Mesenteric fat pad (tissue), 1 donor: ENCODE results near the gene MED8. TPM values are rescaled to one million over a fixed set of nuclear protein-coding genes. Genes with fewer than 3 reads are reported as not detected.

Source experiments
- DNase-seq: peaks from one replicate; pipeline ENCODE4 v3.0.0-alpha.2; 2020; ENCODE audit warnings: low spot score
- total RNA-seq: library from RNA; stranded (reverse); fragmentation: NEBNext Ultra II Directional; extraction: Animal tissue kit (Norgen Biotek cat#: 25700); gene quantifications from one replicate; pipeline ENCODE4 v1.2.1, GENCODE V29; 2021
- donor health status: DM: yes; HTN: yes; CAD: no.

Gene MED8
- total RNA-seq, 1 donor from 2014 or later: 55.2 TPM

DNA sequence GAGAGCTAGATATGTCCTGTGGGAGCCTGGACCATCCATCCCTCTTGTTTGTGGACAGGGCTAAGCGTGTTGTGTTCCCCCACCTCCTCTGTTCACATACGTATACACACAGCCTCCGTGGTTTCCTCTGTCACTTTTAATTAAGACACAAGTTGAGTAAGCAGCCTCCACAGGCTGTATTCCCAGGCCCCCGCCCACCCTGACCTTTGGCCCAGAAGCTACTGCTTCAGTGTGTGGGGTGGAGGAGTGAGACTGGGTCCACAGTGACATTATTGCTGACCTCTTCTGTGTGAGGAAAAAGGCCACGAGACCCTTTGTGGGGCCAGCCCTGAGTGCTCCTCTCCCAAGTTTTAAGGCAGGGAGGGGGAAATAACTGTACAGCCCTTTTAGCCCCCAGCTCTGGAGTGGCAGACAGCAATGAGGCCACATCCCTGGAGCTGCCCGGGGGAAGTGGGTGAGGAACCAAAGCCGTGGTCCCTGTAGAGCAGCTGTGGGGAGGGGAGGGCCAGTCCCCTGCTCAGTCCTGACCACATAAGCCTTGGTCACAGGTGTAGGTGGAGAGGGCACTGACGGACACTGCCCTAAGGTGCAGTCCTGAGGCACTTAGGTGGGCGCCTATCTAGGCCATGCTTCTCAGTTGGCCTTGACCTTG, 26.2 kb downstream of the MED8 start:
- no peak for DNase-seq

DNA sequence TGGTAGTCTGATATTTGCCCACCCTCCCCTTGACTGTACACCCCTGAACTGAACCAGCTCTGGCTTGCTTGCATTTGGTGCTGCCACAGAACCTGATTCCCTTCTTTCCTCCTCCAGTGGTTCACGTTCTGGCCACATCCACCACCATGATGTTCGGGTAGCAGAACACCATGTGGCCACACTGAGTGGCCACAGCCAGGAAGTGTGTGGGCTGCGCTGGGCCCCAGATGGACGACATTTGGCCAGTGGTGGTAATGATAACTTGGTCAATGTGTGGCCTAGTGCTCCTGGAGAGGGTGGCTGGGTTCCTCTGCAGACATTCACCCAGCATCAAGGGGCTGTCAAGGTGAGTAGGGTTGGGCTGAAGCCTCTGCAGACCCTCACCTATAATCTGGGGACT, 29.0 kb downstream of the MED8 start:
- no peak for DNase-seq

DNA sequence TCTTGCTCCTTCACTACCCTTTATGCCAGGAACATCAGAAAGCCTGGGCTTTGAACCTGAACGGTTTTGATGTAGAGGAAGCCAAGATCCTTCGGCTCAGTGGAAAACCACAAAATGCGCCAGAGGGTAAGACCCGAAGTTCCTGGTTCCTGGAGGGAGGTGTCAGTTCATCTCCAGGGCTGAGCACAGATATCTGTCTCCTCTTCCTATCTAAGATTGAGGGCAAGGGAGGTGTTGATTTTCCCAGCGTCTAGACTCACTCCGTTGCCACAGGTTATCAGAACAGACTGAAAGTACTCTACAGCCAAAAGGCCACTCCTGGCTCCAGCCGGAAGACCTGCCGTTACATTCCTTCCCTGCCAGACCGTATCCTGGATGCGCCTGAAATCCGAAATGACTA, 29.9 kb downstream of the MED8 start:
- DNase-seq: no peak

DNA sequence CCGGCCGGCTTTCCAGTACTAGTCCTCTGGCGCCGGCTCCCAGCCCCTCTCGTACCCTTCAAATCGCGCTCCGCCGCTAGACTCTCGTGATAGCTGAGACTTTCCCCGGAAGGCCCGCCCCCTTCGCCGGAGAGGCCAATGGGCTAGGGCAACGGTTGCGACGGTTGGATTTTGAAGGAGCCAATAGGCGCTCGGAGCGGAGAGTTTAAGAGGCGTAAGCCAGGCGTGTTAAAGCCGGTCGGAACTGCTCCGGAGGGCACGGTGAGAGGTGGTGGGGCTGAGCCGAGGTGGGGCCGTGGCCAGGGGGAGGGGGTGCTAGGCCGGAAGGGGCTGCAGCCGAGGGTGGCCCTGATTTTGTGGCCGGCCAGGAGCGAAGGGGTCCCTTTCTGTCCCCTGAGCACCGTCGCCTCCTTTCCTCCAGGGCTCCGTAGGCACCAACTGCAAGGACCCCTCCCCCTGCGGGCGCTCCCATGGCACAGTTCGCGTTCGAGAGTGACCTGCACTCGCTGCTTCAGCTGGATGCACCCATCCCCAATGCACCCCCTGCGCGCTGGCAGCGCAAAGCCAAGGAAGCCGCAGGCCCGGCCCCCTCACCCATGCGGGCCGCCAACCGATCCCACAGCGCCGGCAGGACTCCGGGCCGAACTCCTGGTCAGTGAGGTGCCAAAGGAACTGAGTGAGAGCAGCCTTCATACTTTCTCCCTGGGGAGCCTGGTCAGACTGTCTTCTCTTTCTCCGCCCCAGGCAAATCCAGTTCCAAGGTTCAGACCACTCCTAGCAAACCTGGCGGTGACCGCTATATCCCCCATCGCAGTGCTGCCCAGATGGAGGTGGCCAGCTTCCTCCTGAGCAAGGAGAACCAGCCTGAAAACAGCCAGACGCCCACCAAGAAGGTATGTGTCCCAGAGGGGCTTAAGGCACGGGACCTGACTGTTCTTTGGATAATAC, 30.6 kb downstream of the MED8 start, which contains the start of gene CDC20:
Gene CDC20 (plus strand): TSS at position 236 of the 948 bp plus-strand sequence. CDS start 235 bp downstream, at position 471.
- DNase-seq: peak; percentile 99

DNA sequence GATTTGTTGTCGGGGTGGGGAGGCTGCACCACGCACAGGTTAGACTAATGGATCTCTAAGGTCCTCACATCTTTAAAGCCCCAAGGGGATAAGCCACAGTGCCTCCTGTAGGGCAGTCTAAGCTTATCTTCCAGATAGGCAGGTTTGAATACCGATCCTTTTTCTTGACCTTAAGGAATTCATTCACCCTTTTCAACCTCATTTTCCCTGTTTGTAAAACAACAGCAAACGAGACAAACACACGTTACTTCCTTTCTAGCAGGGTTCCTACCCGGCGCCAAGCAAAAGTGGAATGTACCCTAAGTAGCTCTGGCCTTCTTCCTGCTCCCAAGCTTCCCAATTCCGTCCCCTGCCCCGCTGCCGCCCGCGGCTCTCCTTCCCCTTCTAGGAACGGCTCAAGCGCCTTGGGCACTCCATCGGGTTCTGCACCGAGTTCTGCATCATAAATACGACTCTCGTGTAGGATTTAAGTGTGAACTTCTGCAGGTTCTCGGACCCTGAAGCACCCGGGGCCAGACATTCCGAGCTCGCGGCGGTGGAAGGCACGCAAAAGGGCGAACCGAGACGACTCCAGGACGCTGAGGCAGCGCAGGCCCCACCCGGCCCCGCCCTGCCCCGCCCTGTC, 31.4 kb downstream of the MED8 start:
- DNase-seq: no peak

DNA sequence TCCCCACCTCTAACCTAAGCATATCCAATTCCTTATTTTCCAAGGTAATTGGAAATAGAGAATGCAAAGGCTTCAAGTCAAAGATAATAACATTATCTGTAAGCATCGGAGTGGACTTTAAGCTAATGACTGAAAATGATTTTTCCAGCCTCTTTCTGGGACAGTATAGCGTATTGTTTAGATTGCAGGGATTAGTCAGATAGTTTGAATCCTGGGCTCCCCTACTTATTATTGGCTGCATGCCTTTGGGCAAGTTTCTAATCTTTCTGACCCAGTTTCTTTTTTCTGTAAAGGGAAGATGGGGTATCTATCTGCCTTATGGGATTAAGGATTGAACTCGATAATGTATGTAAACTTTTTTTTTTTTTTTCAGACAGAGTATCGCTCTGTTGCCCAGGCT, 32.3 kb downstream of the MED8 start:
- DNase-seq: no peak

DNA sequence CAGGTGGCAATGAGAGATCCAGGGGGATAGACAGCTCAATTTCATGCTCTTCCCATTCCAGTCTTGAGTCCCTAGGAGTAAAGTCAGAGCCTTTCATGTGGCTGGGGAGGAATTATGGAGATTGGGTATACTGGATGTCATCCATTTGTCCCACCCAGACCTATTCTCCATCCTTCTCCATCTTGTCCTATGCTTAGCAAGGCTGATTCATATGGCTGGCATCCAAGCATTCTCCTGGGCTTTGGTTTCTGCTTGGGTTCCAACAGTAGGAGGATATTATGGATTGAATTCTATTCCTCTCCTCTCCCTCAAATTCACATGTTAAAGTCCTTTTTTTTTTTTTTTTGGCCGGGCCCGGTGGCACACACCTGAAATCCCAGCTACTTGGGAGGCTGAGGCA, 34.7 kb downstream of the MED8 start:
- no peak for DNase-seq

DNA sequence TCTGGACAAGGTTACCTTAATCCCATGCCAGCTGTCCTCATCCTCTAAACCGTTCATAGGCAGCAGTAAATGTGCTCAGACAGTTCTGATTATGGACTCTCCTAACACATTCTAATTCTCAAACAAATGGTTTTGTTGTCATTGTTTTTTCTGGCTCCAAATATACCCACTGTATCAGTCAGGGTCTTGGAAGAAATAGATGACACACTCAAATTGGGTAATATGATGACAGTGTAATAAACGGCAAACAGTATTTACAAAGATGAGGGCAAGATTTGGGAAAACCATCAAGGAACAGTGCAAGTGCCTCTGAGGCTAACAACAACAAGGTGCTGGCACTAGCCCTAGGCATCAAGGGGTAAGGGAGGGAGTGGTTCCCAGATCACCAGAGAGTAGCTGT, 35.1 kb downstream of the MED8 start:
- no peak for DNase-seq

DNA sequence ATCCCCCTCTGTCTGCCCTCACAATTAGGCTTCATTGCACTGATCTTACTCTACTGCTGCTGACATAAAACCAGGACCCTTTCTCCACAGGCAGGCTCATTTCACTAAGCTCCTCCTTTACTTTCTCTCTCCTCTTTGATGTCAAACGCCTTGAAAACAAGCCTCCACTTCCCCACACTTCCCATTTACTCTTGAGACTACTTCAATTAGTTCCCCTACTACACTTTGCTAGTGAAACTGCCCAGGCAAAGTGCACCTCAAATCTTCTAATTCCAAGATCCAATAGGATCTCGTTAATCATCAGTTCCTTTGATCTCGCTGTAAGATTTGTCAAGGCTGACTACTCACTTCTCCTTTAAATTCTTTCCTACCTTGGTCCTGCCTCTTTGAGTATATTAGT, 36.7 kb downstream of the MED8 start:
- no peak for DNase-seq

DNA sequence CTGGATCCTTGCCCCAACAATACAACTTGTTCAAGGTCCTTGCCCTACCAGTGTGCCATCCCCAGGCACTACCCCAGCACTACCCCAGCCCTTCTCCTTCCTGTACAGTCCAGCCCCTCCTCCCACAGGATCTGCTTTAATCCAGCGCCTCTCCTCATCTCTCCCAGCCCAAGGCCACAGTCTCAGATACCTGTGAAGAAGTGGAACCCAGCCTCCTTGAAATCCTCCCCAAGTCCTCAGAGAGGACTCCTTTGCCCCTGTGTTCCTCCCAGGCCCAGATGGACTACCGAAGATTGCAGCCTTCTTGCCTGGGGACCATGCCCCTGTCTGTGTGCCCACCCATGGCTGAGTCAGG, 37.3 kb downstream of the MED8 start:
- DNase-seq: peak; percentile 81

DNA sequence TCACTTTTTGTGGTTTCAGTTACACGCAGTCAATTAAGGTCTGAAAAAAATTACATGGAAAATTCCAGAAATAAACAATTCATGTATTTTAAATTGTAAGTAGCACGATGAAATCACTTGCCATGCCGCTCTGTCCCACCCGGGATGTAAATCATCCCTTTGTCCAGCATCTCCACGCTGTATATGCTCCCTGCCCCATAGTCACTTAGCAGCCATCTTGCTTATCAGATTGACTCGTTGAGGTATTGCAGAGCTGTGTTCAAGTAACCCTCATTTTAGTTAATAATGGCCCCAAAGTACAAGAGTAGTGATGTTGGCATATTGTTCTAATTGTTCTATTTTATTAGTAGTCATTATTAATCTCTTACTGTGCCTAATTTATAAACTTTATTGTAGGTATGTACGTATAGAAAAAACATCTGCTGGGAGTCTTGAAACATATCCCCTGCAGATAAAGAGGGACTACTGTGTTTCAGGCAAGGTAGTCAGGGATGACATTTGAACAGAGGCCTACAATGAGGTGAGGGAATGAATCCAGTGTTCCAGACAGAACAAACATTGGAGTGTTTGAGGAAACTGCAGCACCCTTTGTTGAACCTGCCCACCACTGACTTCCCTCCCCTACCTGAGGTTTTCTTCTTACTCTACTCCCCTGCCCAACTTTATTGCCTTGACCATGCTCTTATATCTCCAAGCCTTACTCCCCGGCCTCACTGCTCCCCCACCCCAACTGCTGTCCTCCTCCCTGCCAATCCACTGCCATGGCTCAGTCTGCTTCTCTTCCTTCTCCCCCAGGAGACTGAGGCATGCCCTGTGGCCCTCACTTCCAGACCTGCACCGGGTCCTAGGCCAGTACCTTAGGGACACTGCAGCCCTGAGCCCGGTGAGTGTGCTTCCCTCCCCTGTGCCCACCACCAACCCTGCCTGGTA, 37.9 kb downstream of the MED8 start:
- no peak for DNase-seq

DNA sequence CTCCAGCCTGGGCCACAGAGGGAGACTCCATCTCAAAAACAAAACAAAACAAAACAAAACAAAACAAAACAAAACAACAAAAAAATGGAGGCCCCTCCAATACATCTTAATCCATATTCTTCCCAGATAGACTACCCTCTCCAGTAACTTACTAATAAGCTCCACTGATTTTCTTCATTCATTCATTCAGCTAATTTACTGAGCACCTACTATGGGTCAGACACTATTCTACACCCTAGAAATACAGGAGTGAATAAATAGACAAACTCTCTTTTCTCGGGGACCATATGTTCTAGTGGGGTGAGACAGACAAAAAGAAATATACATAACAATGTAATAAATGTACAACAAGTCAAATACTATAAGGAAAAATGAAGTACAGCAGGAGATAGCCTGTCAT, 38.6 kb downstream of the MED8 start:
- DNase-seq: no peak

DNA sequence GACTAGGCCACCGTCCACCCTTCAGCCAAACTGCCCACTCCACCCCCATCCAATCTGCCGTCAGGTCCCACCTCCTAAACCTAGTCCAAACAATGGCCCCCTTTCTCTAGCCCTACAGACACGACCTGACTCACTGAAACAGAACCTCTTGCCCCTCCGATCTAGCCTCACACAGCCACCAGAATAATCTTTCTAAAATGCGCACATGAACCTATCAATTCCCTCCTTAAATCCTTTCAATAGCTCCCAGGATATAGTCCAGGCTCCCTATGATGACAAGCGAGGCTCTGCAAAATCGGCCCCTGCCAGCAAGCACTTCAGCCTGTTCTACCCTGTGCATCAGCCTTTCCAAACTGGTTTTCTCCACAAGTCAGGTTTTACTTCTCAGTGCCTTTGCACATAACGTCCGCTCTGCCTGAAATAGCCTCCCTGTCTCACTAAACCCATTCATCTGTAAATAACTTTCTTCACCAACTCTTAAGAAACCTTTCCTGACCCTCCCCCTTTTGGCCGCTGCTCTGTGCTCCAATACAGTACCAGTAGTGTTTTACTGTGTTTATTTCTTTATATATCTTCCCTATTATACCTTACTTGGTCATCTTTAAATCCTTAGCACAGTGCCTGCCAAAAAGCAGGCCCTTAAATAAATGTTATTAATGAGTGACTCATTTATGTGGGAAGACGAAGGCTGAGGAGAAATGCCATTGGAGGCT, 39.9 kb downstream of the MED8 start:
- peak; percentile 57 for DNase-seq

DNA sequence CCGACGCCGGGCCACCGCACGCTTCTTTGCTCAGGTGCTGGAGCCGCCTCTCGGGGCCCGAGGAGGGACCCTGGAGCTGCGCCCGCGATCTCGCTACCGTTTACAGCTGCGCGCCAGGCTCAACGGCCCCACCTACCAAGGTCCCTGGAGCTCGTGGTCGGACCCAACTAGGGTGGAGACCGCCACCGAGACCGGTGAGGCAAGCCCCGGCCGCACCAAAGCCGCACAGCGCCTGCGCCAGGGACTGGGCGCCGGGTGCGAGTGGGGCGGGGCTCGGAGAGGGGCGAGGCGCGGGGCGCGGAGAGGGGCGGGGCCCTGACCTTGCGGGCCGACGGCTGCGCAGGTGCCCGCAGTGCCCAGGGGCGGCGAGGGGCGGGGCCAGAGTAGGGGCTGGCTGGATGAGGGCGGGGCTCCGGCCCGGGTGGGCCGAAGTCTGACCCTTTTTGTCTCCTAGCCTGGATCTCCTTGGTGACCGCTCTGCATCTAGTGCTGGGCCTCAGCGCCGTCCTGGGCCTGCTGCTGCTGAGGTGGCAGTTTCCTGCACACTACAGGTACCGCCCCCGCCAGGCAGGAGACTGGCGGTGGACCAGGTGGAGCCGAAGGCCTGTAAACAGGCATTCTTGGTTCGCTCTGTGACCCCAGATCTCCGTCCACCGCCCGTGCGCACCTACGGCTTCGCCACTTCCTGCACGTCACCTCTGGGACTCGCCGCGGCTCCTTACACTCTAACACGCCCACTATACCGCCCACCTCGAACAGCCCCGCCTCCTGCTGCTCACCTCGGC, 40.6 kb downstream of the MED8 start:
- peak; percentile 93 for DNase-seq

DNA sequence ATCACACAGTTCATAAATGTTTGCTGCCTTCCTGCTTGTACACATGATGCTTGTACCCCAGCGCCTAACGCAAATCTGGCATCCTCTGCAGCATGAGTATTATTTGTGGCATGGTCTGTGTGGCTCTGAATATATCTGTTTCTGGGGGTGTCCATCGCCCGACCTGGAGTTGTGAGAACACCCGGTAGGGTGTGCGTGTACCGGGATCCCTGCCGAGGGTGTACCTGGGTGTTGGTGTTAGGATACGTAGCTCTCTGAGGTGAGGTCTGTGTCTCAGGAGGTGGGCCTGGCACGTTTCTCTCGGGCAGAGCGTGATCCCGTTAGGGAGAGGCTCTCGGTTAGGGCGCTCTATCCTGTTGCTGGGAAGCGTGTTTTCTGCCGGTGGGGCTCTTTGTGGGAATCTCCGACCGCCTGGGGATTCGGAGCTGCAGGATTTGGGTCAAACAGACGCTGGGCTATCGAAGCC, 41.2 kb downstream of the MED8 start:
- no peak for DNase-seq

DNA sequence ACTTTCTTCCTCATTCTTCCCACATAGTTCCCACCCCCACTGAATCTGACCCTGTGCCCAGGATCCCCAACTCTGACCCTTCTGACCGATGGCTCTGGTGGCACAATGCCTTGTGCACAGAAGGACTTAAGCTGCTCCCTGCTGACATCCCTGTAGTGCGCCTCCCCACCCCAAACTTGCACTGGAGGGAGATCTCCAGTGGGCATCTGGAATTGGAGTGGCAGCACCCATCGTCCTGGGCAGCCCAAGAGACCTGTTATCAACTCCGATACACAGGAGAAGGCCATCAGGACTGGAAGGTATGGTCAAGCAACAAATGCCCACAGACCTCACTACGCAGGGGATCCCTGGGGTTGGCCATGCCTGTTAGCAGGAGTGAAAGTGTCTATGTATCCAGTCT, 43.0 kb downstream of the MED8 start:
- DNase-seq: peak; percentile 55

DNA sequence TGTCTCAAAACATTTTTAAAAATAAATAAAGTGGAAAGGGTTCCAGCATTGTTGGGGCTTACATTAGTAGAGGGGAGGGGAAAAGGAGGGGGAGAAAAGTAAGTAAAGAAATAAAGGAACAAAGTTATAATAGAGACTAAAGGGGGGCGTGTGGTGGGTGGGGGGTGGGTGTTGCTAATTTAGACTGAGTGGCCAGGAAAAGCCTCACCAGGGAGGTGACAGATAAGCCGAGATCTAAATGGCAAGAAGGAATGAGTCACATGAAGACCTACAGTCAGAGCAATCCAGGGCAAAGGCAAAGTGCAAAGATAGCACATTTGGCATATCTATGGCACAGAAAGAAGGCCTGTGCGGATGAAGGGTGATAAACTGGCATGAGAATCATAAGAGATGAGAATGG, 44.5 kb downstream of the MED8 start:
- DNase-seq: no peak

DNA sequence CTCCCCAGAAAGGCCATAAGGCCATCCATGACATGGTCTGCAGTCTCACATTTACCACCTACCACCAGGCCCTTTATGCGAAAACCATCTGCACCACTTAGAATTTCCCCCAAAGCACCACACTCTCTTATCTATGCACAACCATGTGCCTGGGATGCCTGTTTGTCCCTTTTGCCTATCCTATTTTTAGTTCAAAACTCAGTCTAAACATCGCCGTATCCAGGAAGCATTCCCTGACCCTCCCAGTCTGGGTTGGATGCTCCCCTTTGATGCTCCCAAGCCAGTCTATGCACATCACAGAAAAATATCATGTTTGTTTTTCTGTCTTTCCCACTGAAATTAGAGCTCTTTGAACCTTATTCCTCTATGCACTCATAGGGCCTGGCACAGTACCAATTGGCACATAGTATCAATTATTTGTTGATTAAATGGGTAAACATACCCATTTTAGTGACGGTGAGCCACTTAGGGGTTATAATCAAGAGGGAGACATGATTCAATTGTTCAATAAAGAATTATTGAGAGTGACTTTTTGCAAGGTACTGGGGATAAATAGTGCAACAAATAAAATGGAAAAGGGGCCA, 45.2 kb downstream of the MED8 start:
- DNase-seq: peak; percentile 9

DNA sequence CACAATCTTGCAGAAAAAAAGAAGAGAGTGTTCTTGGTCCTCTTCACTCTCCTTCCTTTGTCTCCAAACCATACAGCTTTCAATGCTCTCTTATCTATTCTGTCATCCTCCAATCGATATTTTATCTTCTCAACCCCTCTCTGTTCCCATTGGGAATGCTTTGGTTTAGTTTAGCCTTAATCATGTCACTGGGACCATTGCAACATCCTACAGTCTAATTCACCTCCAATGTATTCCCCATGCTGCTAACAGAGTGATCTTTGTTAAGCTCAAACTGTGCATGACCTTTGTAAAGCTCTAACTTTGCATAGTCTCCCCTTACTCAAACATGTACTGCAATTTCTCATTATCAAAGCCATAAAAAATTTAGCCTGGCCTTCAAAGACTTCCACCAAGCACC, 49.0 kb downstream of the MED8 start:
- DNase-seq: no peak
